Measurements from ENCODE around the gene KCNIP3.
"Not testable (repeated sequence)": the region's sequence is repeated elsewhere in the genome, so short reads cannot be mapped to it uniquely, and the experiment has no call there.

The KCNIP3 gene

DNA sequence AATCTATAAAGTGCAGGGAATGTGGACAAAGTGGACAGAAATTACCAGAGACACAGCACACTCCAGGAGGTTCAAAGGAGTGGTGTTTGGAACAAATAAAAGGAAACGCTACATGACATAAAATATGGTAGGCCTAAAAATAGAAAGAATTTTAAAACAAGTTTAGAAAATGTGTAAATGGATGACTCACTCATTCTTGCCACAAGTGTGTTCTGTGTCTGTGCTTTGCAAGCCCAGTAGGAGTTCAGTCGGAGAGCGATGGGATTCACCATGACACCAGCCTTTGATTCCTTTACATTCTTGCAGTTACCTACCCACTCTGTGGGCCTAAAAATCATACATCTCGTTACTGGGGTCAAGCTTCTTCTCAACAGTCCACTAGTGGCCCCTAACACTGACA is 136.2 kb downstream of the KCNIP3 start:
- not testable (repeated sequence) for H2AFZ ChIP-seq (ENCODE audit: low read length, unreplicated experiment); H3K27me3 ChIP-seq (ENCODE audit: insufficient read depth, low read length)

DNA sequence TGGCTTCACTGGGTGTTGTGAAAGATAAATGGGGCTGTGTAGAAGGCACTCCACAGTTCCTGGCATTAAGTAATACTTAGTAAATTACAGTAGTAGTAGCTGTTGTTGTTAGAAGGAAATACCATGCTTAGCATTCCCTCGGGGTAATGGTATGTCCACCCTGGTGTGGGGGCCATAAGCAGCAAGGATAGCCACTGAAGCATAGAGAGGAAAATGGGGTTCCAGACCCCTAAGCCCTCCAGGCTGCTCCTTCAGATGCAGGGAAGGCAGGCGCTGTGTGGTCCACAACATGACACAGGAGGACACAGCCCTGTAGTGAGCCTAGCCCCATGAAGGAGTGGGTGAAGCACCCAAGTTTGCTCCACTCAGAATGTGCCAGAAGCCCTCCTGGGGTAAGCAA is 136.8 kb downstream of the KCNIP3 start:
- not testable (repeated sequence) for H3K27me3 ChIP-seq (ENCODE audit: insufficient read depth, low read length); H2AFZ ChIP-seq (ENCODE audit: low read length, unreplicated experiment); H3K4me3 ChIP-seq (ENCODE audit: low read depth, low read length); H3K4me1 ChIP-seq (ENCODE audit: control insufficient read depth, insufficient read depth, low read length, unreplicated experiment); H3K36me3 ChIP-seq (ENCODE audit: insufficient read depth, low read length); H3K79me2 ChIP-seq (ENCODE audit: control insufficient read depth, insufficient read depth, low read length, unreplicated experiment)
- H3K27ac ChIP-seq (ENCODE audit: low read depth, low read length), result peak overlapping the region; percentile 32; the same call in 1 of the 2 replicates

More for the DNA sequence above, 136.2 kb downstream of the KCNIP3 start:
- H3K4me3 ChIP-seq (ENCODE audit: low read depth, low read length); H3K4me1 ChIP-seq (ENCODE audit: control insufficient read depth, insufficient read depth, low read length, unreplicated experiment); H3K36me3 ChIP-seq (ENCODE audit: insufficient read depth, low read length); H3K79me2 ChIP-seq (ENCODE audit: control insufficient read depth, insufficient read depth, low read length, unreplicated experiment); H3K27ac ChIP-seq (ENCODE audit: low read depth, low read length): not testable (repeated sequence)

DNA sequence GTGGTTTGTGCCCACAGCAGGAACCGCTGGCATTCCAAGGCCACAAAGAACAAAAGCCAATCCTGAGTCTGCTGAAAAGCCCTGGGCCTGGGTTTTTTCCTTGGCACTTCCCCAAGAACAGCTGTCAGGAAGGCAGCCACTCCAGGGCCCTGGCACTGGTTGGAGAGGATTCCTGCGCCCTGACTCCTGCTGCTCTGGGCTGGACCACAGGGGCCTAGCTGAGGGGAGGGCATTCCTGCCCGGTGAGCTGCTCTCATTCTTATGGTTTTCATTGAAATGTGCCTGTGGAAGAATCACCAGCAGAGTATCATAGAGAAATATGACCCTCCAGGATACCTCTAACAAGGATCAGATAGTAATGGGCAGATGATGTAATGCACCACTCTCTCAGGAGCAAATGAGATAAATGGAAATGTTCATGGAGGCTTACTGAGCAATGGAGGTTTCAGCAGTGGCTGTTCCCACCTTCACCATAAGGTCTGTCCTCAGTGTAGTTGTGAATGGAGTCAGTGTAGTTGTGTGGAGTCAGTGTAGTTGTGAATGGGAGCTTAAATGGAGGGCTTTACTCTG is 137.4 kb downstream of the KCNIP3 start:
- not testable (repeated sequence) for H3K4me1 ChIP-seq (ENCODE audit: control insufficient read depth, insufficient read depth, low read length, unreplicated experiment); H2AFZ ChIP-seq (ENCODE audit: low read length, unreplicated experiment); H3K27ac ChIP-seq (ENCODE audit: low read depth, low read length); H3K79me2 ChIP-seq (ENCODE audit: control insufficient read depth, insufficient read depth, low read length, unreplicated experiment); H3K36me3 ChIP-seq (ENCODE audit: insufficient read depth, low read length); H3K4me3 ChIP-seq (ENCODE audit: low read depth, low read length); H3K27me3 ChIP-seq (ENCODE audit: insufficient read depth, low read length)

DNA sequence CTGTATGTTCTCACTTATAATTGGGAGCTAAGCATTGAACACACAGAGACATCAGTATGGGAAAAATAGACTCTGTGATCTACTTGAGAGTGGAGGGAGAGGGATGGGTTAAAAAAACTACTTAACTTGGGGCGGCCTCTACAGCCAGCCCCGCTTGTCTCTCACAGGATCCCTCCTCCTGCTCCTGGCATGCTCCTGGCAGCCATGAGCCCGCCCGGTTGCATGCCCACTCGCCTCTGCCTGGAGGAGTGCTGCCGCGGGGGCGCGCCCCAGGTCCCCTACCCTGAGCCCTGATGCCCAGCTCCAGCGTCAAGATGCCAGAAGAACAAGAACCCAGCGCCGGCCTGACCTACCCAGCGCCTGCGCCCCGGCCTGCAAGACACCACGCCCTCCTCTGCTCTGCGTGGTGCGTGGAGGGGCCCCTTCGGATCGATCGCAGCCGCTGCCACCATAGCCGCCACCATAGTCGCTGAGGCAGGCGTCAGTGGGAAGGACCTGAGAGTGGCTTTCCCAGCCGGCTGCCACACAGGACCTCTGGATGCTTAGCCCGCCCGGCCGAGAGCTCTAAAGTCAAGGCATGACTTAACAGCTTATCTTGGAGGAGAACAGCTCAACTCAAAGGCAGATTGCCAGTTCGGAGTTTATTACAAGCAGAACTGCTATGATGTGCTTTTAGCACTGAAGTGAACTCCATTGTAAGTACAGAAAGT is 138.2 kb downstream of the KCNIP3 start:
- not testable (repeated sequence) for H3K36me3 ChIP-seq (ENCODE audit: insufficient read depth, low read length); H3K27me3 ChIP-seq (ENCODE audit: insufficient read depth, low read length); H3K27ac ChIP-seq (ENCODE audit: low read depth, low read length)

More for the DNA sequence above, 138.2 kb downstream of the KCNIP3 start:
- H3K4me1 ChIP-seq (ENCODE audit: control insufficient read depth, insufficient read depth, low read length, unreplicated experiment); H3K4me3 ChIP-seq (ENCODE audit: low read depth, low read length); H3K79me2 ChIP-seq (ENCODE audit: control insufficient read depth, insufficient read depth, low read length, unreplicated experiment); H2AFZ ChIP-seq (ENCODE audit: low read length, unreplicated experiment): not testable (repeated sequence)
